ENCODE results near the gene OR5H2. TPM values are rescaled to one million over a fixed set of nuclear protein-coding genes. Genes with fewer than 3 reads are reported as not detected.
A peak's percentile ranks its signal among the peaks of the same experiment; 100 is the strongest.
"Not testable (repeated sequence)": the region's sequence is repeated elsewhere in the genome, so short reads cannot be mapped to it uniquely, and the experiment has no call there.

Gene OR5H2
- polyA plus RNA-seq (ENCODE audit: insufficient read length) = not detected
- long read RNA-seq, donor 1 = 0 reads
- long read RNA-seq, donor 2 = 0 reads
- long read RNA-seq, donor 3 = 0 reads
- long read RNA-seq, donor 4 = 0 reads
- long read RNA-seq, donor 5 = 0 reads
- long read RNA-seq, donor 6 = 0 reads
- long read RNA-seq, donor 7 = 0 reads
- long read RNA-seq, donor 8 = 0 reads

DNA sequence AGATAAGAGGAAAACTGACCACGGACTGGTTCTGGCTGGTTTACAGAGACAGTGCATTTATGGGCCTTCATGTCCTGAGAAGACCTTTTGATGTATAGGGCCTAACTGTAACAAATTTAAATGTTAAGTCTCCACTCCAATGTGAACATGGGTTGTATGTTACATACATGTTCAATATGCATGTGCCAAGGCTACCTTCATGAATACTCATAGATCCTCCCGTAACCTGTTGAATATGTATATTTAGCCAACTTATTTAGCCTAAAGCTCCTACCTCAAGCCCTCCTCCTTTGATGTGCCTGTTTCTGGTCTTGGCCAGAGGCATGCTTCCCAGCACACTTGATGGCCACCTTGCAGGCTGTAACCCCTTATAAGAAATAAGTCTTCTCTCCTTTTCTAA is at the start of gene OR5H2:
Gene OR5H2, plus strand, starts transcription at position 301 of the 400 bp plus-strand sequence. CDS start 398 bp downstream, outside the sequence.
- peak; percentile 1 for DNase-seq

DNA sequence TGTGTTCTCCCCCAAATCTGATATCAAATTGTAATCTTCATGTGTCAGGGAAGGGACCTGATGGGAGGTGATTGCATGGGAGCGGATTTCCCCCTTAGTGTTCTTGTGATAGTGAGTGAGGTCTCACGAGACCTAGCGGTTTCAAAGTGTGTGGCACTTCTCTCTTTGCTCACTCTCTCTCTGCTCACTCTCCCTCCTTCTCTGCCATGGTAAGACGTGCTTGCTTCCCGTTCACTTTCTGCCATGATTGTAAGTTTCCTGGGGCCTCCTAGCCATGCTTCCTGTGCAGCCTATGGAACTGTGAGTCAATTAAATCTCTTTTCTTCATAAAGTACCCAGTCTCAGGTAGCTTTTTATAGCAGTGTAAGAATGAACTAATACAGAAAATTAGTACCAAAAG is 48.8 kb upstream of the OR5H2 start:
- no peak for DNase-seq

DNA sequence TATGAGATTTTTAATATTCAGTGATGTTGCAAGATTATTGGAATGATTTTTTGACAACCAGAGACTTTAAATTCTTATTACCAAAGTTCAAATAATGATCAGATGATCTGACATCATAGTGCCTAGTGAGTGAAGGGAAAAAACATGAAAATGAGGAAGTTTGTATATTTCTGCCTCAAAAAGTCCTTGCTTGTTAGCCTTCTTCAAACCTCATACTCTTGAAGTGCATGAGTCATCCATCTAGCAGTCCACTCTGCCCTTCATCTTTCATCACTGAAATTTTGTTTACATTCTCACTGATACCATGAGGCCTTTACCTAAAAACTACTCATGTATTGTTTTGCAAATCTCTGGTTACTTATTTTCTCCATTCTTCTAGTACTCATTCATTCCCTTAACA is 42.2 kb upstream of the OR5H2 start:
- no peak for DNase-seq

DNA sequence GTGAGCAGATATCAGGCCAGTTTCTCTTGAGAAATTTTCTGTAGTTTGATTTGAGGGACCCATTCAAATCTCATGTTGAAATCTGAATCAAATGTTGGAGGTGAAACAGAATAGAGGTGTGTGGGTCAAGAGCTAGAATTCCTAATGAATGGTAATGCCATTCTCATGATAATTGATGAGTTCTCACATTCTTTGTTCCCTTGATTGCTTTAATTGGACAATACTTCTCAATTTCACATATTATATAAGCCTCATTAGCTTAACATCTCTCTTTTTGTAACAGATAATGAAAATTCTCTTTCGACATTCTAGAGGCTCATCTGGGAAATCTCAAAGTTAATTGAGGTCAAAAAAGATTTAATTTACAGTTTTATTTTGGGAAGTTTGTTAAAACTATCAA is 40.1 kb upstream of the OR5H2 start:
- DNase-seq = no peak

DNA sequence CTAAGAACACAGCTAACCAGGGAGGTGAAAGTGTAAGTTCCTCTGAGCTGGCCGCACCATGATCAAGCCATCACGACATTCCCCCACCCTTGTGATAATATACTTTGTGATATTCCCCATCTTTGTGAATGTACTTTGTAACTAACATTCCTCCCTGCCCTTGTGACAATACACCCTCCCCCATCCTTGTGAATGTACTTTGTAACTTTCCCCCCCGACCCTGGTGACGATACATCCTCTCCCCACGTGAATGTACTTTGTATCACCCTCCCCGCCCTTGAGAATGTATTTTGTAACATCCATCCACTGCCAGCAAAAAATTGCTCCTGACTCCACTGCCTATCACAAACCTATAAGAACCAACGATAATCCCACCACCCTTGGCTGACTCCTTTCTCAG is 38.5 kb upstream of the OR5H2 start:
- no peak for DNase-seq

DNA sequence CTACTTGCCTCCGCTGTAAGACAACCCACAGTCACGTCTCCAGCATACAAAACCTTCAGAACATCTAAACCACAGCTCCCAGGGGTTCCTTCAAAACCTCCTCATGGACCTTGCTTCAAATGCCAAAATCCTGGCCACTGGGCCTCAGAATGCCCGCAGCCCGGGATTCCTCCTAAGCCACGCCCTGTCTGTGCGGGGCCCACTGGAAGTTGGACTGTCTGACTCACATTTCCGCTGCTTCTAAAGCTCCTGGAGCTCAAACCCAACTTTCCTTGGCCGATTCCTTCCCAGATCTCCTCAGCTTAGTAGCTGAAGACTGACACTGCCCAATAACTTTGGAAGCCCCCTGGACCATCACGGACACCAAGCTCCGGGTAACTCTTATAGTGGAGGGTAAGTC is 36.2 kb upstream of the OR5H2 start:
- DNase-seq = no peak

DNA sequence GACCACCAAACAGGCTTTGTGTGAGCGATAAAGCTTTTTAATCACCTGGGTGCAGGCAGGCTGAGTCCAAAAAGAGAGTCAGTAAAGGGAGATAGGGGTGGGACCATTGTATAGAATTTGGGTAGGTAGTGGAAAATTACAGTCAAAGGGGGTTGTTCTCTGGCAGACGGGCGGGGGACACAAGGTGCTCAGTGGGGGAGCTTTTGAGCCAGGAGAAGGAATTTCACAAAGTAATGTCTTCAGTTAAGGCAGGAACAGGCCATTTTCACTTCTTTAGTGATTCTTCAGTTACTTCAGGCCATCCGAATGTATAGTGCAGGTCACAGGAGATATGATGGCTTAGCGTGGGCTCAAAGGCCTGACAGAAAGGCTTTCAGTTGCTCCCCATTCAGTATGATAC is 26.3 kb upstream of the OR5H2 start:
- DNase-seq = not testable (repeated sequence)

DNA sequence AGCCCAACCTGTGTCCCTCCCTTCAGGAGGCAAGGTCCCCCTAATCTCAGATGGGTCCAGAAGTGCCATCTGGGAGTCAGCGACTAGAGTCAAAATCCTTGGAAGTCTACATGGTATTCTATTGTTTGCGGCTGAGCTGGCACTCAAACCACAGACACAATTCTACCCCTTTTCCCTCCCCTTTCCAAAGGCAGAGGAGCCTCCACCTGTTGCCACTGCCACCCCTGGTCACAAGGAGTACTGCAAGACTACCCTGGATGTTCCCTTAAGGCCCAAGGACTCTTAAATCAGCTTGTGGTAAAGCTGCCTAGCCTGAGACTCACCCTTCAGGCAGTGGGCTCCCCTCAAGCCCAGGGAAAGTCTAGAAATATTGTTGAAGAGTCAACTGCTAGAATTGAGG is 22.6 kb upstream of the OR5H2 start:
- DNase-seq = no peak

DNA sequence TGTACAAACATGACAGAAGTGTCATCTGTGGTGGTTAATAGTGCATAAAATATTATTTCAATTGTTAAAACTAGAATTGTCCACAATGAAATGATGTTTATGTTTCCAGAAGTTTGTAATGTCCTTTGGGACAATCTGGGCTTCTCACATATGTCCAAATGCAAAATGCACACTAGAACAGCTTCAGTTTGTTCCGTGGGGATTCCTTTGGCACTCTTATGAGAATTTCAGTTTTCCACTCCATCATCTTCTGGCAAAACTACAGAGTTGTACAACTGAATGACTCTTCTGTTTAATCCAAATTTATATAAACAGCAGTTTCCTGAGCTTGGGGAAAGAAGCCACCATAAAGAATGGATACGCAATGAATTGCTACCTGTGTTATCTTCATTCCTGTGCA is 20.3 kb upstream of the OR5H2 start:
- no peak for DNase-seq

DNA sequence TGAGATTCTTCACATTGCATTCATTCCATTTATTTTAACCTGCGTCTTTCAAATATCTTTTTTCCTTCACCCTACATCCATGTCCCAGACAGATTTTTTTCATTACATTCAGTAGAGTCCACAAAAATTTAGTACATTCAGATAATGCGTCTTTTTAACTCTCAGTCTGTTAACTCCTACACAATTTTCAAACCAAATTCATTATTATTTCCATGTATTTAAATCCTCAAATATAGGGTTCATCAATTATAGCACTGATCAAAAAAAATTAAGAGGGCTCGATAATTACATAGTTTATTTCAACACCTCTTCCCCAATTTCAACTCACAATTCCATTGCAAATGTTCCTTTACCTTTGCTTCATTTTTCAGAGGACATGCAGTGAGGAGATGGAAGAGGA is 18.4 kb upstream of the OR5H2 start, which contains the start of gene OR5H6:
Gene OR5H6, plus strand, starts transcription at position 301 of the 400 bp plus-strand sequence. Its CDS starts 89 bp downstream, at position 390.
- DNase-seq = no peak

DNA sequence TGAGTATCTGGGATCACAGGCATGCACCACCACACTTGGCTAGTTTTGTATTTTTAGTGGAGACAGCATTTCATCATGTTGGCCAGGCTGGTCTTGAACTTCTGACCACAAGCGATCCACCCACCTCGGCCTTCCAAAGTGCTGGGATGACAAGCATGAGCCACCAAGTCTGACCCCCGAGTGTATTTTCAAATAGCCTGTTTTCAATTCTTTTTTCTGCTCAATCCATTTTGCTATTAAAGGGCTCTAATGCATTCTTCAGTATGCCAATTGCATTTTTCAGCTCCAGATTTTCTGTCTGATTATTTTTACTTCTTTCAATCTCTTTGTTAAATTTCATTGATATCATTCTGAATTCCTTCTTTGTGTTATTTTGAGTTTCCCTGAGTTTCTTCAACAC is 12.5 kb upstream of the OR5H2 start:
- no peak for DNase-seq

DNA sequence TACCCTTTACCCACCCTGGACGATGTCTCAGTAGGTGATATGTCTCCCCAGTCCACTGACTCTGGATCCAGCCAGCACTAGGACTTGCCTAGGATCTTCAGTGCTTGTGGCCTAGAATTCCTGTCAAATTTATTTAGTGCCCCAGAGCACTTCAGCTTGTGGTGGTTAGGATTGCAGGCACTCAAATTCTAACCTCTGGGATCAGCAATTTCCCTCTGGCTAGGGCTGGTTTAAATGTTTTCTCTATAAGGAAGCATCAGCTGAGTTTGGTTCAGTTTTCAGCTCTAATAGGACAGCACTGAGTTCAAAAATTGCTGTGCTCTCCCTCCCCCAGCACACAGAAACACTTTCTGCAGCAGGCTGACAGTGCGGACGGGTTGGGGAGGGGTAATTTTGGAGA is 10.2 kb upstream of the OR5H2 start:
- DNase-seq = no peak

DNA sequence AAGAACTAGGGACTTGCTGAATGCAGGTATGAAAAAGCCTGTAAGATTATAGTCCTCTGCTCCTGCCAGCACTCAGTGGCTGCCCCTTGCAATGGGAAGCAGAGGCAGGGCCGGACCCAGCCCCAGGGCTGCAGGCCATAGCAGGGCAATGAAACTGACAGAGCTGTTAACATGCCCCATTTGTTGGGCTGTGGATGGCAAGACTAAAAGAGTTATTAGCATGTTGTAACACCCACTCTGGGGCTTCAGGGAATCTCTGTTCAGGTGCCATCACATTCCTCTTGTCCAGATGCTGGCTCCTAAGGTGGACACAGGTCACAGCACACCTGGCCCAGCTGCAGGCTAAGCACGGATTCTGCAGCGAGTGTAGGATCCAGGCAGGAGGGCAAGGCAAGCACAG is 7.4 kb upstream of the OR5H2 start:
- no peak for DNase-seq

DNA sequence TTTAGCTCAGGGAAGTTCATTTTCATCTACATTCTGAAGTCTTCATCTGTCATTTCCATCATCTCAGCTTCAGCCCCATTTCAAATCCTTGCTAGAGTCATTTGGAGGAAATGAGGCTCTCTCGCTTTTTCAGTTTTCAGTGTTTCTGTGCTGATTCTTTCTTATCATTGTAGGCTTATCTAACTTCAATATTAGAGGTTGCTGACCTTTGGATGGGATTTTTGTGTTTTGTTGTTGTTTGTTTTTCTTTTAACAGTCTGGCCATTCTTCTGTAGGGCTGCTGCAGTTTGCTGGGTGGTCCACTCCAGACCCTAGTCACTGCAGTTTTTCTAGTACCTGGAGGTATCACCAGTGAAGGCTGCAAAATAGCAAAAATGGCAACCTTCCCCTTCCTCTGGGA is 8.6 kb downstream of the OR5H2 start:
- DNase-seq = no peak

DNA sequence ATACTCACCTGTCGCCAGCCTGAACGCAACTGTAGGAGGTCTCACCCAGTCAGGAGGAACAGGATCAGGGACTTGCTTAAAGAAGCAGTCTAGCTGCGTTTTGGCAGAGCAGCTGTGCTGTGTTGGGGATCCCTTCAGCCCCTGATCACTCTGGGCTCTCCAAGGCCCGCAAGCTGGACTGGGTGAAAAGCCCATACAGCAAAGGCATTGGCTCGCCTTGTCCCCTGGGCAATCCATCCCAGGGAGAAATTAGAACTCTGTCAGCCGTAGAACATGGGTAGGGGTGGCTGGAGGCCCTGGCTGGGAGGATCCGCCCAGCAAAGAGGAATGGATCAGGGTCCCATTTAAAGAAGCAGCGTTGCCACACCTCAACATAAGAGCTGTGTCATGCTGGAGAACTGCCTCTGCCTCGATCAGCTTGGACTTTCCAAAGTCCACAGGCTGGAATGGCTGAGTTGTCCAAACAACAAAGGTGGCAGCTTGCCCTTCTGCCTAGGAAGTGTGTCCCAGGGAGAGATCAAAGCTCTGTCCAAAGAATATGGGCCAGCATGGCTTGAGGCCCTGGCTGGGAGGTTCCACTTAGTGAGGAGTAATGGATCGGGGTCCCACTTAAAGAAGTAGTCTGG is 9.1 kb downstream of the OR5H2 start:
- no peak for DNase-seq

DNA sequence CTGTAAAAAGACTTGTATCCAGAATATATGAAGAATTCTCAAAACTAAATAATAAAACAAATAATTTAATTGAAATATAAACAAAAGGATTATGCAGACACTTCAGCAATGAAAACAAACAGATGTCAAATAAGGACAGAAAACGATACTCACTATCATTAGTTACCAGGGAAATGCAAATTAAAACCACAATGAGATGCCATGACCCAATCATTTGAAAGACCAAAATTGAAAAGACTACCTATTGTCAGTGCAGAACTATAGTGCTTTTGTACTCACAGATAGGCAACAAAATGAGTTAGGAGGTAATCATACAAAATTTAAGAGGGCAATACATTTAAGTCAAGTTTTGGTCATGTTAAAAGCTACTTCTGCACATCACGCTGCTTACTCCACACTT is 39.8 kb downstream of the OR5H2 start:
- no peak for DNase-seq

DNA sequence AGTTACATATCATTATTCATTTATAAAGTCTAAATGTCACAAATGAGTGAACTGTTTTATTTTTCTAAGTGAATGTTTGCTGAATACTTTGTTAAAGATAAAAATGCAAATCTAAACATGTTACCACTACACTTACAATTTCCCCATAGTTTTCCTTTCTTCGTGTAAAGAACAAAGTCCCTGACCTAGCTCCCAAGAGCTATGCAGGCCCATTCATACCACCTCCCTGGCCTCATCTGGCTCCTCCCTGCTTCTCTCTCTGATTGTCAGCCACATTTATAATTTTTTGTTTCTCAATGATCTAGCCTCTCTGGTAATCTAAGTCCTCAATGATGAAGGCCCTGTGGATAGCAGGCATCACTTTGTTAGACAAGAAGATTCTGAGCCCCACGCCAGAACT is 40.4 kb downstream of the OR5H2 start:
- no peak for DNase-seq

DNA sequence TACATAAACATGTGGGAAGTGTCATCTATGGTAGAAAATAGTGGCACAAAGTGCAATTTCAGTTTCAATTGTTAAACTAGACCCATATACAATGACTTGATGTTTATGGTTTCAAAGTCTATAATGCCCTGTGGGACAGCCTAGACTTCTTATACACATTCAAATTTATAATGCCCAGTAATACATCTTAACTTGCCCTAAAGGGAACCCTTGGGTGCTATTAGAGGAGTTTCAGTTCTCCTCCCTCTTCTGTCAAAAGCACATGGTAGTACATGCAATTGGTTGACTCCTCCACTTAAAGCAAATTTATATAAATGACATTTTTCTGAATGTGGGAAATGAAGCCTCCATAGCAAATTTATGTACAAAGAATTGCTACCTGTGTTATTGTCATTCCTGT is 41.1 kb downstream of the OR5H2 start:
- no peak for DNase-seq

DNA sequence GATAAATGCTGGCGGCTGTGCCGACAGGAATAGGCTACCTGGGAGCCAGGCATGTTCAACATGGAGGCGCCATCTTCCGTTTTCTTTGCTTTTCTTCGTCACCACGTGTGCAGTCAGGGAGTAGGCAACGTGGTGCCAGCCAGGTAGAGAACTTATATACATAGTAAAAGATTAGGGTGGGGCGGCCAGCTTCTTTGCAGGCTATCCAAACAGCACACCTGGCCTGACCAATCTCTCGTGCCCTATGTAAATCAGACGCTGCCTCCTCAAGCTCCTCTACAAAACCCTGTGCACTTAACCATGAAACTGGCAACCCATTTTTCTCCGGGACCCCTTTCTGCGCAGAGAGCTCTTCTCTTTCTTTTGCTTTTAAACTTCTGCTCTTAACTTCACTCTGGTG is 42.8 kb downstream of the OR5H2 start:
- DNase-seq = no peak

DNA sequence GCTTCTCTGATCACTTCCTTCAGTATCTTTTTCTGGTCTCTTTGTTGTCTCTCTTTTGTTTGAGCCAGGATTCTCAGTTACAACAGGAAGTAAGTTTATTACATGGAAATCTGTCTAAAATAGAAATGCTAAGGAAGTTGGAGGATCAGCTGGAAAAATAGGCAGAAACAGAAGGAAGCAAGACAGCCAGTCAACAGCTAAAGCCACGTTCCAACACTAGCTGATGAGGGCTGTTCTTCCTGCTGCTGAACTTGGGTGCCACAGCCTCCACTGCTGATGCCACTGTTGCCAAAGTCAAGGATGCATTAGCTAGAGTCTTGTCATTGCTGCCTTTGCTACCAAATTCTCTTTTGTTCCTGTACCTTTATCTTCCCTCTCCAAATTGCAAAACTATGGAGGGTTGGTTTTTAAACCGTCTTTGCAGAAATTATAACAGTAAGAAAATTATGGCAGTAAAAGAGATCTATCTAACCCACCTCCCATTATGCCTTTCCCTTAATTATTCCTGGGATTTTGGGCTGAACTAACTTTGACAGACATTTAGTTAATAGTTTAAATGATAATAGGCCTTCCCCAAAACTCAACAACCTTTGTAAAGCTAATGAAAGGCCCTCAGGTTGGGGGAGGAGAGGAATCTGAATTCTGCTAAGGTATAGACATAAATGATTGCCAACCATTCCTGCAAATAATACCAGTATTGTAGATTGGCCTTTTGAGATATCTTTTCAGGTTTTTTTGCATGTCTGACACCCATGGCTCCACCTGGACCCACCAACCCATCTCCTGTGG is 44.0 kb downstream of the OR5H2 start:
- no peak for DNase-seq

DNA sequence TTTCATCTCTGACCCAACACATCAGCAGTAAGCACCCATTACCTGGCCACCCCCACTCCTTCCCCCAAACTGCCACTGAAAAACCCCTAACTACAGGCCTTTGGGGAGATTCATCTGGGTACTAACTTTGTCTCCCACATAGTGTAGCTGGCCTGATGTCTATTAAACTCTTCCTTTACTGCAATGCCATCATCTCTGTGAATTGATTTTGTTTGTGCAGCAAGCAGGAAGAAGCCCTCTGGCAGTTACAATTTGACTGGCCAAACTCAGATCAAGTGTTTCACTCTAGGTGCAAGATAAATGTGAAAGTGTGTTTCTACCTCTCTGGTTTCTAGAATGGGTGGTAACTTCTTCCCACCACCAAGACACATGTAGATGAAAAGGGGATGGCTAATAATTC is 44.6 kb downstream of the OR5H2 start:
- no peak for DNase-seq

DNA sequence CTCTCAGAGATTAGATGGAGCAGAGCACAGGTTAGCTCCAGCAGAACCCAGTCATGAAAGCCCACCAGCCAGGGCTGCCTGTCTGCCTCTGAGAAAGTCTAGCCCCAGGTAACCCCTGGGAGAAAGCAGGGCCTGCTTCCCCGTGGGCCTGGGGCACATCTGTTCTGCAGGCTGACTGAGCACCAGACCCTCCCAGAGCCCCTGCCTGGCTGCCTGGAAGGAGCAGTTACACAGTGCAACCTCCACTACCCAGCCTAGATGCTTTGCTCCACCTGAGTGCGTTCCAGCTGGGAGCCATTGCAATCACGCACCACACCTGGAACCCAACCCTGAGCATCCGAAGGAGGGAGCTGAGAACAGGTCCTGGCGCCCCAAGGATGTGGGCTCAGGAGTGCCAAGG is 46.6 kb downstream of the OR5H2 start:
- DNase-seq = no peak

DNA sequence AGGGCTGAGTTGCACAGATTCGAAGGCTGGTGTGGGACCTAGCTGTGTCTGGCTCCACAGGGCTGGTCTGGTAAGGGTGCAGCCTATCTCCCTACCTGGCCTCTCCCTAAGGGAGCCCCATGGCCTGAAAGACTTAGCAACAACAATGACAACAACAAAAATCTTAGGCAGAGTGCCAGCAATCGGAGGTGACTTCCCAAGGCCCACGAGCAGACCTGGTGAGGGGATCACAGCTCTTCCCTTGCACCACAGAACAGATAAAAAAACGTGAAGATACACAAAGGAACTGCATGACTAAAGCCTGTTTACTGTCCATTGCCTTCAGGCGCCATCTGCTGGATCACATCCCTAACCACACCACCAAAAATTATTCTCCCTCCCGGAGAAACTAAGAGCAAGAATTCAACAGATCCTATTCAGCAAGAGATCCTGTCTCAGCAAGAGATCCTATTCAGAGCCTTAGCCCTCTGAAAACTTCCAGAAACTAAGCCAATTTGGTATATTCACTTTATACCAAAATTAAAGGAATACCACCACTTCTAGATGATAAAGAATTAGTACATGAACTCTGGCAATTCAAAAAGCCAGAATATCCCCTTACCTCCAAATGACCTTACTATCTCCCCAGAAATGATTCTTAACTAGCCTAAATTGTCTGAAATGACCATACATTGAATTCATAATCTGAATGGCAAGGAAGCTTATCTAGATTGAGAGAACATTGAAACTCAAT is 47.3 kb downstream of the OR5H2 start:
- DNase-seq = peak; percentile 46

Data from left kidney (tissue), 8 donors.